Adrenal gland (tissue), 5 donors: ENCODE measurements around the gene SLC6A20.

Source experiments
- POLR2A ChIP-seq, 2 donors: fragments of 450-650 bp; IDR thresholded peaks; one replicate each; pipeline ENCODE4 v1.6.1; 2017; ENCODE audit warnings: antibody characterized with exemption in 2 of 2, mild to moderate bottlenecking in 2 of 2, moderate library complexity in 1 of 2
- TF ChIP-seq, protein P1 (sequence below), 6 experiments: fragments of 450-650 bp in 4 of 6; fragments of 200-600 bp in 2 of 6; sonication (generic) in 1 of 6; IDR thresholded peaks; 1 replicate in 5 of 6; 2 replicates in 1 of 6; pipeline versions ENCODE4 v1.5.1 to v1.8.0; 2016 to 2021; ENCODE audit warnings: antibody characterized with exemption in 6 of 6, mild to moderate bottlenecking in 2 of 6, moderate library complexity in 1 of 6
- donor health status: DM: no; HTN: no; CAD: no.

DNA sequence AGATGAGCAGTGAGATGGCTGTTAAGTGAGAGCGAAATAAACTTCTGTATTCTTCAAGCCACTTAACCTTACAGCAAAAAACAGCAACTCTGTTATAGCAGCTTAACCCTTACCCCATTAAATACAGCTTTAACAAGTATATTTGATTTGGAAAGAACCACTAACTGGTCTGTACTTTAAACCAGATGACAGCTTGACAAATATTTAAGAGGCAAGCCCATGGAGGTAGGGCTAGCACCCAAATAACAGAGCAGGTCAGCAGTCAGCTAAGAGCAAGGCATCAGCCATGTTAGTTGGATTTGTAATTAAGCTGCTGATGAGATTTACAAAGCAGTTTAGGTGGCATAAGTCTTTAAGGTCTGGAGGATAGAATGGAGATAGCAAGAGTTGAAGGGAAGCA, 42.1 kb upstream of the SLC6A20 start:
- TF ChIP-seq, protein P1, sequence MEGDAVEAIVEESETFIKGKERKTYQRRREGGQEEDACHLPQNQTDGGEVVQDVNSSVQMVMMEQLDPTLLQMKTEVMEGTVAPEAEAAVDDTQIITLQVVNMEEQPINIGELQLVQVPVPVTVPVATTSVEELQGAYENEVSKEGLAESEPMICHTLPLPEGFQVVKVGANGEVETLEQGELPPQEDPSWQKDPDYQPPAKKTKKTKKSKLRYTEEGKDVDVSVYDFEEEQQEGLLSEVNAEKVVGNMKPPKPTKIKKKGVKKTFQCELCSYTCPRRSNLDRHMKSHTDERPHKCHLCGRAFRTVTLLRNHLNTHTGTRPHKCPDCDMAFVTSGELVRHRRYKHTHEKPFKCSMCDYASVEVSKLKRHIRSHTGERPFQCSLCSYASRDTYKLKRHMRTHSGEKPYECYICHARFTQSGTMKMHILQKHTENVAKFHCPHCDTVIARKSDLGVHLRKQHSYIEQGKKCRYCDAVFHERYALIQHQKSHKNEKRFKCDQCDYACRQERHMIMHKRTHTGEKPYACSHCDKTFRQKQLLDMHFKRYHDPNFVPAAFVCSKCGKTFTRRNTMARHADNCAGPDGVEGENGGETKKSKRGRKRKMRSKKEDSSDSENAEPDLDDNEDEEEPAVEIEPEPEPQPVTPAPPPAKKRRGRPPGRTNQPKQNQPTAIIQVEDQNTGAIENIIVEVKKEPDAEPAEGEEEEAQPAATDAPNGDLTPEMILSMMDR (IDR thresholded peaks at IDR 0.05): no peak
- TF ChIP-seq POLR2A (IDR thresholded peaks at IDR 0.05): no peak
